RCC 7860 (cell line): ENCODE results near the gene FBXO9.

Experiments used
- DNase-seq: peaks from one replicate; pipeline ENCODE4 v3.0.0-alpha.2; 2015; ENCODE audit warnings: low spot score
- FAIRE-seq: peaks from 2 replicates; lab custom pipeline; 2012; peaks lifted over from hg19 to GRCh38; lab: Jason Lieb, UNC

FBXO9 gene

GRCh38 chr6:53065266-53066076, at the start of gene FBXO9:
Gene FBXO9, plus strand, starts transcription at chr6:53065404. Its CDS starts 386 bp downstream, at chr6:53065790.
- FAIRE-seq (no peak), DNase-seq (peak; percentile 20)

GRCh38 chr6:53015486-53015885, 49.7 kb upstream of the FBXO9 start:
- FAIRE-seq: no peak

DNA sequence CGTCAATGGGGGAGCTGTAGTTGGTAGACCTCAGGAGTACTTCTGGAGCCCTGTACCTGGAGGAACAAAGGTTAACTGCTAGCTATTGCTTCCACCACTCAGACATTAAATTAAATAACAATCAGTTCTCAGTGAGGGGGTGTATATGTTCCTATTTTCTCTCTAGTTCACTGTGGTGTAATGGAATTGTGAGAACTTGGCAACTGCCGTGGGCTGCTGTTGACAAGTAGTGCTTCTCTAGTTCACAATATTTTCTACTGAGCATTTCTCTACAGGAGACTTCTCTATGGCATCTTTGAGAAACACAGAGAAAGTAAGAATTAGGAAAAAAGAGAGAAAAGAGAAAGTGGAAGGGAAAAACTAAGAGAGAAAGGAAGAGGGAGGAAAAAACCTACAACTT, 46.8 kb upstream of the FBXO9 start:
- DNase-seq (no peak), FAIRE-seq (no peak)

More at GRCh38 chr6:53015486-53015885, 49.7 kb upstream of the FBXO9 start:
- DNase-seq: no peak

GRCh38 chr6:53020005-53020744, 45.0 kb upstream of the FBXO9 start:
- DNase-seq (no peak), FAIRE-seq (no peak)

- DNase-seq (no peak), FAIRE-seq (no peak)
Measured at GRCh38 chr6:53023323-53023722, 41.9 kb upstream of the FBXO9 start.

DNA sequence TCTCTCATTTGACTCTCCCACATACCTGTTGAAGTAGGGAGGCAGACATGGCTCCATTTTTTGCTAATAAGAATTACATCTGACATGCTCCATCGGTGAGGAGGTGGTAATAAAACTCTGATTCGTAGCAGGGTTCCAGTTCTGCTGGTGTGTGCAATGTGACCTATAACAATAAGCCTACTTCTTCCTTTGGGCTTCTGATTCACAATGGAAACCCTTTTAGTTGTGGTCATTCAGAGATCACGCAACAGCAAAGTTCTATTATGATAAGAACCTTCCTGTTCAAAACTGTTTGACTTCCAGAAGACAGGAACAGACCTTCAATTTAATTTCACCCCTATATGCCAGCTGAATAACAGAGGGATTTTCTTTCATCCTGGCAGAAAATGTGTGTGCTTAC, 38.7 kb upstream of the FBXO9 start:
- FAIRE-seq (no peak), DNase-seq (no peak)

DNA sequence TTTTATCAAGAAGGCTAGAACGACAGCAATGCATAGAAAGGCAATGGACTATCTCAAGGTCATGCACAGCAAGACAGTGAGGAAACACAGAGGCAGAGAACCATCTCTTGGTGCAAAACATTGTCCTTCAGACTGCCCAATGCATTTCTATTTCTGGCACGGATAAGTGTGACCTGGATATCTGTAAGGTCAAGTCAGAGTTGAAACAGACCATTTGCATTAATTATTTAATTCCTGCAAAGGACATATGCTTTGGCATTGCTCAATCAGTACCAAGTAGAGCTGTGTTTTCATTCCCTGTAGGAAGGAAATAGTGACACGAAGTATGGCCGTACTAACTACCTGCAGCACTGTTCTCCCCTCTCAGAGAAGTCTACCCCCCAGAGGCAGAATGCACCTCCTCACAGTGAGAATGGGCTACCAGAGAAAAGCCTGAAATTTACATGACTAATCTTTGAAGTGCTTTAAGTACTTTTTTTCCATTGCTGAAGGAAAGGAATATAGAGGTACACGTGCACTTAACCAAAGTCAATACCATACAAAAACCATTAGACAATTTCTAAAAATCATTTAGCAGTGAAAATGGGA, 38.0 kb upstream of the FBXO9 start:
- DNase-seq (no peak), FAIRE-seq (no peak)

DNA sequence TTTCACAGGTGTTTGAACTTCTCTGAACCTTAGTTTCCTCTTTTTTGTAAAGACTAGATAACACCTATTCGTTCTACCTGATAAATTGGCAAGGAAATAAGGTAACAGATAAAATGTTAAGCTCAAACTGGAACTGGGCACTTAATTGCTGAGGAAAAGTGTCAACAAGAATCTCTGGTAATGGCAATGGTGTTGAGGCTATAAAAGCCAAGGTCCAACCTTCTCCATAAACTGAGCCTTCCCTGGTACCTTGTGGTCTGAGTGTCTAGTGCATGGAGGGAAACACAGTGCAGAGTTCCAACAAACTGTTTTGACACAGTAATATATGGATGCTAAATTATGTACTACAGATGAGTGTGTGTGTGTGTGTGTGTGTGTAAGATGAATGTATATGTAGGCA, 36.7 kb upstream of the FBXO9 start:
- FAIRE-seq (no peak), DNase-seq (no peak)

GRCh38 chr6:53029257-53029656, 35.9 kb upstream of the FBXO9 start:
- FAIRE-seq (no peak), DNase-seq (no peak)

- FAIRE-seq (no peak), DNase-seq (no peak)
Measured at GRCh38 chr6:53029761-53030160, 35.4 kb upstream of the FBXO9 start.

DNA sequence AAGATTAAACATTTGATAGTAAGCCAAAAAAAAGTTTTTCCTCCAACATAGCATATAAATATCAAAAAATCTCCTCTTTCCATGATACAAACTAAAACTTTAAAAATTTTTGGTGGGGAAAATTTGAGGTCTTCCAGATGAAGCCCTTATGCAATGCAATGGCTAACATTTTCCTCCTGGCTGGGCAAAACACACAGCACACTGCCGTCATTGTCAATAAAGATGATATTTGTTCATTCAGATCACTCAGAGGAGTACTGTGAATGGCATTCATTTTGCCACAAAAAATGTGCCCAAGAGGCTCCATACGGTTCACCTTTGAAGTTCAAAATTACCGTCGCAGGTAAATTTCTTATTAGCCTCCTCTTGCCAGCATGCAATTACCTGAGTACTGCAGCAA, 33.9 kb upstream of the FBXO9 start:
- no peak for FAIRE-seq

GRCh38 chr6:53032849-53033248, 32.4 kb upstream of the FBXO9 start:
- FAIRE-seq: no peak
- DNase-seq: no peak

More for the DNA sequence above, 33.9 kb upstream of the FBXO9 start:
- no peak for DNase-seq

- DNase-seq (no peak), FAIRE-seq (no peak)
Measured at GRCh38 chr6:53033764-53034163, 31.4 kb upstream of the FBXO9 start.

GRCh38 chr6:53035549-53036213, 29.5 kb upstream of the FBXO9 start:
- DNase-seq (no peak), FAIRE-seq (no peak)

DNA sequence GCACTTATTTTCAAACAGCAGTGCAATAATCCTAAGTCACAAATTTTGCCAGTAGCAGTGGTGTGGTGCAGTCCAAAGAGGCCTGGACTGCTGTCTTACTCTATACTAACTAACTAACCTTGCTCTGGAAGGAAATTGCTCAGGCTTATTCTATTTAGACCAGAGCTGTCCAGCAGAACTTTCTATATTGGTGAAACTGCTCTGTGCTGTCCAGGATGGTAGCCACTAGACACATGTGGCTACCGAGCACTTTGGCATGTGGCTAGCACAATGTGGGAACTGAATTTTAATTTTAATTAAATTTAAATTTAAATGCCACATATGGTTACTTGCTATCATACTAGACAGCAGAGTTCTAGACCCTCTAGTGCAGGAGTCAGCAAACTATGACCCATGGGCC, 27.1 kb upstream of the FBXO9 start:
- FAIRE-seq: no peak
- no peak for DNase-seq

GRCh38 chr6:53038596-53038995, 26.6 kb upstream of the FBXO9 start:
- DNase-seq (no peak), FAIRE-seq (no peak)

GRCh38 chr6:53041356-53041755, 23.8 kb upstream of the FBXO9 start:
- FAIRE-seq: no peak
- no peak for DNase-seq

DNA sequence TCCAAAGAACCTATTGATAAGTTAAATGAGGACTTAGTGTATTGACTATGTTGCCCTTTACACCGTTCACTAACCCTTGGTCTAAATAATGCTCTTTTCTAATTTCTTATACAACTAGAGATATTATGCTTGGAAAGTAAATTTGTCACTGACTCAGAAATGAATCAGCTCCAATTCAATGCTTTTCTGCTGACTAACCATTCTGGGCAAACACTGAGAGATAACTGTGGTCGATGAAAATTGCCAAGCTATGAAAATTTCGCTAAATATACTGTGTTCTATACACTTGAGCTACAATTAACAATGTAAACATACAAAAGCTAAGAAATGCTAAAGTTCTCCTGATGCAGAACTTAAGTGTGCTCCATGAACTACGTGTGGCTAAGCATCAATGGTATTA, 23.1 kb upstream of the FBXO9 start:
- FAIRE-seq (peak; percentile 98), DNase-seq (peak; percentile 79)

- peak; percentile 33 for FAIRE-seq
- DNase-seq: peak; percentile 35
Measured at GRCh38 chr6:53043581-53043980, 21.6 kb upstream of the FBXO9 start.

GRCh38 chr6:53044071-53044470, 21.1 kb upstream of the FBXO9 start:
- DNase-seq: peak; percentile 60
- FAIRE-seq: peak; percentile 74

DNA sequence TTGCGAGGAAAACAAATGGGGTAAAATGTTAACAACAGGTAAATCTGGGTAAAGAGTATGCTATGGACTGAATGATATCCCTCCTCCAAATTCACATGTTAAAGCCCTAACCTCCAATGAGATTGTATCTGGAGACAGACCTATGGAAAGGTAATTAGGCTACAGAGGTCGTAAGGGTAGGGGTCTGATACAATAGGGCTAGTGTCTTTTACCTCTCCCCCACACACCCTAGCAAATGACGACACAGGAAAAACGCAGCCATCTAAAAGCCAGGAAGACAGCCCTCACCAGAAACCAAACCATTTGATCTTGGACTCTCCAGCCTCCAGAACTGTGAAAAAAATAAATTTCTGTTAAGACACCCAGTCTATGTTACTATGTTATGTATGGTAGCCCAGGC, 20.6 kb upstream of the FBXO9 start:
- DNase-seq (no peak), FAIRE-seq (no peak)
